Measurements from ENCODE around the gene BUD31. TPM values are rescaled to one million over a fixed set of nuclear protein-coding genes. Genes with fewer than 3 reads are reported as not detected.

The BUD31 gene
- total RNA-seq, 1 donor from 2014 or later: 108 TPM

- TF ChIP-seq, protein P1, sequence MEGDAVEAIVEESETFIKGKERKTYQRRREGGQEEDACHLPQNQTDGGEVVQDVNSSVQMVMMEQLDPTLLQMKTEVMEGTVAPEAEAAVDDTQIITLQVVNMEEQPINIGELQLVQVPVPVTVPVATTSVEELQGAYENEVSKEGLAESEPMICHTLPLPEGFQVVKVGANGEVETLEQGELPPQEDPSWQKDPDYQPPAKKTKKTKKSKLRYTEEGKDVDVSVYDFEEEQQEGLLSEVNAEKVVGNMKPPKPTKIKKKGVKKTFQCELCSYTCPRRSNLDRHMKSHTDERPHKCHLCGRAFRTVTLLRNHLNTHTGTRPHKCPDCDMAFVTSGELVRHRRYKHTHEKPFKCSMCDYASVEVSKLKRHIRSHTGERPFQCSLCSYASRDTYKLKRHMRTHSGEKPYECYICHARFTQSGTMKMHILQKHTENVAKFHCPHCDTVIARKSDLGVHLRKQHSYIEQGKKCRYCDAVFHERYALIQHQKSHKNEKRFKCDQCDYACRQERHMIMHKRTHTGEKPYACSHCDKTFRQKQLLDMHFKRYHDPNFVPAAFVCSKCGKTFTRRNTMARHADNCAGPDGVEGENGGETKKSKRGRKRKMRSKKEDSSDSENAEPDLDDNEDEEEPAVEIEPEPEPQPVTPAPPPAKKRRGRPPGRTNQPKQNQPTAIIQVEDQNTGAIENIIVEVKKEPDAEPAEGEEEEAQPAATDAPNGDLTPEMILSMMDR (IDR thresholded peaks at IDR 0.05): peak; percentile 72
- peaks cover 22% of the 10 kb centered on the region for H3K4me1 Mint-ChIP-seq (ENCODE audit: low read depth)
- DNase-seq (ENCODE audit: low spot score): no peak
- H3K9me3 Mint-ChIP-seq (ENCODE audit: low read depth): no peaks in the 10 kb centered on the region
- H3K4me3 Mint-ChIP-seq (ENCODE audit: unreplicated experiment): no peak overlapping the region
- H3K27me3 Mint-ChIP-seq (ENCODE audit: low read depth): no peaks in the 10 kb centered on the region
- H3K36me3 Mint-ChIP-seq (ENCODE audit: low read depth): peaks cover 27% of the 10 kb centered on the region
- H3K27ac Mint-ChIP-seq (ENCODE audit: unreplicated experiment): no peak overlapping the region
Observed at GRCh38 chr7:99365318-99366141, 43.2 kb upstream of the BUD31 start.

DNA sequence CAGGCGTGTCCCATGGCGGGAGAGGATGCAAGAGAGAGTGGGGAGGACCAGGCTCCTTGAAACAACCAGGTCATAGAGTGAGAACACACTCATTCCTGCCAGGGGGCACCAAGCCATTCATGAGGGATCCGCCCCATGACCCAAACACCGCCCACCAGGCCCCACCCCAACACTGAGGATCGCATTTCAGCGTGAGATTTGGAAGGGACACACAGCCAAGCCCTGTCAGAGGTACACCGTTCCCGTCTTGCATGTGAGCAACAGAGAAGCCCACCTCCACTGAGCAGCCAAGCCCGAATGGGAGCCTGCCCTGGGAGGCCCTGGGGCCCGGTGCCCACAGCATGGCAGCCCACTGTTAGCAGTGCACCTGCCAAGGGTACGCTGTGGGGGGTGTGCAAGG, 42.1 kb upstream of the BUD31 start:
- TF ChIP-seq, protein P1 (IDR thresholded peaks at IDR 0.05): no peak
- no peak for DNase-seq (ENCODE audit: low spot score)
- Mint-ChIP-seq H3K27me3 (ENCODE audit: low read depth) (no peaks in the 10 kb centered on the region), H3K9me3 (ENCODE audit: low read depth) (no peaks in the 10 kb centered on the region), H3K4me3 (ENCODE audit: unreplicated experiment) (no peak overlapping the region), H3K27ac (ENCODE audit: unreplicated experiment) (no peak overlapping the region), H3K4me1 (ENCODE audit: low read depth) (peaks cover 26% of the 10 kb centered on the region), H3K36me3 (ENCODE audit: low read depth) (peaks cover 25% of the 10 kb centered on the region)

DNA sequence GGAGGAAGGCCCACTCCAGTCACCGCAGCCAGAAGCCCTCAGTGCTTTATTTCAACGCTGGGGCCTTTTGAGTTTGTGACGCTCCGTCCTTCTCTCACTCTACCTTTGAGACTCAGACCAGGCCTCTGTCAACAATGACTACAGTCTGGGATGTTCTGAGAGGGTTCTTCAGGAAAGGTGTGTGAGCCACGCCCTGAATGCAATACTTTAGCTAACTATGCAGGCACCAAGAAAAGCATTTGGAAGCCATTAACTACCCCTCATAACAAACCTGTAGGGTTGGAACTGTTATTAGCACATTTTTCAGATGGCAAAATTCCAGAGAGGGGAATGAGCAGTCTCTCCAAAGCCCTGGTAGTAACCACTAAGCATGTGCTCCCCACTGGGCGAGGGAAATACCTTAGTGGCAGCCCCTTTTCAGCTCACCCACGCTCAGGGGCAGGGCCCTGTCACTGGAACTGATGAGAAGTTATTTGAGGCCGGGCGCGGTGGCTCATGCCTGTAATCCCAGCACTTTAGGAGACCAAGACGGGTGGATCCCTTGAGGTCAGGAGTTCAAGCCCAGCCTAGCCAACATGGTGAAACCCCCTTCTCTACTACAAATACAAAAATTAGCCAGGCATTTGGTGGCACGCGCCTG, 39.9 kb upstream of the BUD31 start:
- Mint-ChIP-seq H3K4me3 (ENCODE audit: unreplicated experiment) (no peak overlapping the region), H3K27me3 (ENCODE audit: low read depth) (no peaks in the 10 kb centered on the region), H3K9me3 (ENCODE audit: low read depth) (no peaks in the 10 kb centered on the region), H3K27ac (ENCODE audit: unreplicated experiment) (peak overlapping the region; percentile 6), H3K36me3 (ENCODE audit: low read depth) (peaks cover 16% of the 10 kb centered on the region), H3K4me1 (ENCODE audit: low read depth) (peaks cover 36% of the 10 kb centered on the region)
- TF ChIP-seq, protein P1 (IDR thresholded peaks at IDR 0.05): no peak
- DNase-seq (ENCODE audit: low spot score): no peak

DNA sequence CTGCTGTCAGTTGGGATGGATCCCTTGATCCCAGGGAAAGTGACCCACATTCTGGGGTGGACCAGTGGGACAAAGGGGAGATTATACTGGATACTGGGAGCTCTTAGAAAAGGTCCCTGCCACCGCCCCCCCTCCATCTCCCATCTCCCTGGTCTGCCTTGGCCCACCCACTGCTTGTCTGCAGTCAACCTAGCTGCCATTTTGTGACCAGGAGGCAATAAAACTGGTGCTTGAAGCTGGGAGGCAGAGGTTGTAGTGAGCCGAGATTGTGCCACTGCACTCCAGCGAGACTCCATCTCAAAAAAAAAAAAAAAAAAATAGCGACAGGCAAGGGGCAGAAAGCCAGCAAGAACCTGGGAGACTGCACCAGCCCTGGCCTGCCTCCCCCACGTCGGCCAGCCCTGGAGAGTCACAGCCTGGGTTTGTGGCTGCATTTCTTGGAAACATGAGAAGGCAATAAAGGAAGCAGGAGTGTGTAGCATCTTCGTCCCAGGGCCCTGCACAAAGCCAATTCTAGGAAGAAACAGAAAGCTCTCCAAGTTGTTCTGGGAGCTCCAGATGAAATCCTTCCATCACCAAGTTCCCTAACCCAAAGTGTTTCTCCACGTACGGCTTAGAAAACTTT, 38.9 kb upstream of the BUD31 start:
- Mint-ChIP-seq H3K4me1 (ENCODE audit: low read depth) (peaks cover 36% of the 10 kb centered on the region), H3K27ac (ENCODE audit: unreplicated experiment) (peak overlapping the region; percentile 36), H3K27me3 (ENCODE audit: low read depth) (no peaks in the 10 kb centered on the region), H3K4me3 (ENCODE audit: unreplicated experiment) (no peak overlapping the region), H3K9me3 (ENCODE audit: low read depth) (no peaks in the 10 kb centered on the region), H3K36me3 (ENCODE audit: low read depth) (peaks cover 11% of the 10 kb centered on the region)
- DNase-seq (ENCODE audit: low spot score): no peak
- TF ChIP-seq, protein P1 (IDR thresholded peaks at IDR 0.05): no peak

DNA sequence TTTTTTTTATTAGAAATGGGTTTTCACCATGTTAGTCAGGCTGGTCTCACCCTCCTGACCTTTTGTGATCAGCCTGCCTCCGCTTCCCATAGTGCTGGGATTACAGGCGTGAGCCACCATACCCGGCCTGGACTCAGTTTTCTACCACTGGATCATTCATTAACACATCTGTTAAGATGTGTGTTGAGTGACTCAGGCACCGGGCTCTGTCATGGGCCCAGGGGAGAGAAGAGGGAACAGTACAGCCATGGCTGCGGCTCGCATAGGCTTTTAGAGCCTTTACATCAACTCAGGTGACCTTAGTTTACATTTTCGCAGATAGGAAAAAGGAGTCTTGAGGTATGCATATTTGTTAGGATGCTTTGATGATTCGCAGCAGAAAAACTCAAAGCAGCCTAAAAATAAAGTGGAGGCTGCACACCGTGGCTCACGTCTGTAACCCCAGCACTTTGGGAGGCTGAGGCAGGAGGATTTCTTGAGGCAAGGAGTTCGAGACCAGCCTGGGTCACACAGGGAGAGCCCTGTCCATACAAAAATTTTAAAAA, 37.3 kb upstream of the BUD31 start:
- Mint-ChIP-seq H3K9me3 (ENCODE audit: low read depth) (no peaks in the 10 kb centered on the region), H3K4me3 (ENCODE audit: unreplicated experiment) (no peak overlapping the region), H3K27ac (ENCODE audit: unreplicated experiment) (no peak overlapping the region), H3K36me3 (ENCODE audit: low read depth) (peaks cover 4% of the 10 kb centered on the region), H3K4me1 (ENCODE audit: low read depth) (peaks cover 36% of the 10 kb centered on the region), H3K27me3 (ENCODE audit: low read depth) (no peaks in the 10 kb centered on the region)
- DNase-seq (ENCODE audit: low spot score): no peak
- TF ChIP-seq, protein P1 (IDR thresholded peaks at IDR 0.05): no peak
